OCI-LY1 (cell line): Measurements from ENCODE around the gene LIX1L.

Source experiments
- H2AFZ ChIP-seq: fragments of 200-600 bp; sonication (generic), shearing (Covaris generic); 2 replicates; pipeline ENCODE4 v1.6.0; 2014; ENCODE audit warnings: antibody characterized with exemption, mild to moderate bottlenecking, low read length
- H3F3A ChIP-seq: fragments of 200-600 bp; sonication (generic), shearing (Covaris generic); 2 replicates; pipeline ENCODE4 v1.6.0; 2014; ENCODE audit warnings: mild to moderate bottlenecking, antibody characterized with exemption, low read length, moderate library complexity; ENCODE audit not compliant: insufficient read depth
- H3K27ac ChIP-seq: fragments of 200-600 bp; sonication (generic); 2 replicates; pipeline ENCODE4 v1.5.1; 2014; ENCODE audit warnings: low read length, mixed run types, mild to moderate bottlenecking, low read depth; ENCODE audit not compliant: poor library complexity, severe bottlenecking
- H3K27me3 ChIP-seq: fragments of 200-600 bp; sonication (generic); 2 replicates; pipeline ENCODE4 v1.6.0; 2014; ENCODE audit warnings: antibody characterized with exemption, mild to moderate bottlenecking, low read length, moderate library complexity; ENCODE audit not compliant: insufficient read depth
- H3K36me3 ChIP-seq: fragments of 200-600 bp; sonication (generic); 2 replicates; pipeline ENCODE4 v1.6.1; 2014; ENCODE audit warnings: mild to moderate bottlenecking, antibody characterized with exemption, low read length, moderate library complexity, mixed read lengths; ENCODE audit not compliant: insufficient read depth
- H3K4me1 ChIP-seq: fragments of 200-600 bp; sonication (generic); 2 replicates; pipeline ENCODE4 v1.5.1; 2014; ENCODE audit warnings: mild to moderate bottlenecking, low read length, moderate library complexity; ENCODE audit not compliant: insufficient read depth, severe bottlenecking
- H3K4me2 ChIP-seq: fragments of 200-600 bp; sonication (generic), shearing (Covaris generic); 2 replicates; pipeline ENCODE4 v1.6.1; 2014; ENCODE audit warnings: low read length
- H3K4me3 ChIP-seq: fragments of 200-600 bp; sonication (generic); 2 replicates; pipeline ENCODE4 v1.5.1; 2014; ENCODE audit warnings: low read length, low read depth, mild to moderate bottlenecking, mixed read lengths; ENCODE audit not compliant: poor library complexity, severe bottlenecking
- H3K79me2 ChIP-seq: fragments of 200-600 bp; shearing (Covaris generic); 2 replicates; pipeline ENCODE4 v1.6.1; 2016; ENCODE audit warnings: mixed run types, low read length, mixed read lengths; ENCODE audit not compliant: insufficient read depth
- H3K9ac ChIP-seq: fragments of 200-600 bp; sonication (generic), shearing (Covaris generic); 2 replicates; pipeline ENCODE4 v1.6.1; 2014; ENCODE audit warnings: mild to moderate bottlenecking, low read length, mixed read lengths
- H3K9me2 ChIP-seq: fragments of 200-600 bp; sonication (generic), shearing (Covaris generic); 2 replicates; pipeline ENCODE4 v1.6.1; 2014; ENCODE audit warnings: low read depth, mild to moderate bottlenecking, low read length, mixed read lengths
- H3K9me3 ChIP-seq: fragments of 200-600 bp; shearing (Covaris generic); 2 replicates; pipeline ENCODE4 v1.6.1; 2014; ENCODE audit warnings: low read length, mixed read lengths
- H4K20me1 ChIP-seq: fragments of 200-600 bp; sonication (generic), shearing (Covaris generic); 2 replicates; pipeline ENCODE4 v1.6.0; 2016; ENCODE audit warnings: mild to moderate bottlenecking, low read length; ENCODE audit not compliant: insufficient read depth
- CTCF ChIP-seq: fragments of 200-600 bp; sonication (generic), shearing (Covaris generic); IDR thresholded peaks from 2 replicates; pipeline ENCODE4 v1.5.1; 2017; ENCODE audit warnings: mild to moderate bottlenecking, antibody characterized with exemption, low read length, moderate library complexity, mixed read lengths
- EZH2 ChIP-seq: fragments of 200-600 bp; sonication (generic), shearing (Covaris generic); IDR thresholded peaks from 2 replicates; pipeline ENCODE4 v1.8.0; 2017; ENCODE audit warnings: borderline replicate concordance, mixed run types, mild to moderate bottlenecking, antibody characterized with exemption, low read length, moderate library complexity, mixed read lengths

The LIX1L gene

GRCh38 chr1:145960468-145961108, 2.8 kb upstream of the LIX1L start:
- TF ChIP-seq CTCF (no peak), EZH2 (no peak)
- H3F3A ChIP-seq: 0 out of 2 replicates have a peak, but pooled peaks cover 6% of the 10 kb centered on the region
- no peaks in the 10 kb centered on the region for H3K79me2 ChIP-seq
- peaks cover 78% of the 10 kb centered on the region for H3K4me1 ChIP-seq
- peak overlapping the region; percentile 71 for H3K4me3 ChIP-seq
- H3K4me2 ChIP-seq: peak overlapping the region; percentile 75
- H3K36me3 ChIP-seq: no peaks in the 10 kb centered on the region
- no peaks in the 10 kb centered on the region for H4K20me1 ChIP-seq
- no peaks in the 10 kb centered on the region for H3K27me3 ChIP-seq
- H3K9ac ChIP-seq: peak overlapping the region; percentile 74
- H3K9me2 ChIP-seq: no peaks in the 10 kb centered on the region
- no peak overlapping the region for H2AFZ ChIP-seq
- no peaks in the 10 kb centered on the region for H3K9me3 ChIP-seq
- H3K27ac ChIP-seq: peak overlapping the region; percentile 67

- H3K4me2 ChIP-seq: peak overlapping the region; percentile 75
- H3K79me2 ChIP-seq: no peaks in the 10 kb centered on the region
- H3K9me2 ChIP-seq: no peaks in the 10 kb centered on the region
- TF ChIP-seq EZH2: no peak
- H4K20me1 ChIP-seq: no peaks in the 10 kb centered on the region
- no peak overlapping the region for H2AFZ ChIP-seq
- no peaks in the 10 kb centered on the region for H3K36me3 ChIP-seq
- peaks cover 78% of the 10 kb centered on the region for H3K4me1 ChIP-seq
- H3F3A ChIP-seq: 0 out of 2 replicates have a peak, but pooled peaks cover 6% of the 10 kb centered on the region
- no peaks in the 10 kb centered on the region for H3K27me3 ChIP-seq
- no peak overlapping the region for H3K9ac ChIP-seq
- H3K4me3 ChIP-seq: peak overlapping the region; percentile 71
- no peaks in the 10 kb centered on the region for H3K9me3 ChIP-seq
- peak overlapping the region; percentile 67 for H3K27ac ChIP-seq
These were observed 2.2 kb upstream of the LIX1L start for GRCh38 chr1:145959957-145960467.

- no peak overlapping the region for H3K9ac ChIP-seq
- no peak for TF ChIP-seq CTCF
- TF ChIP-seq EZH2: no peak
- H4K20me1 ChIP-seq: no peaks in the 10 kb centered on the region
- H3K4me2 ChIP-seq: peak overlapping the region; percentile 75; the same call in 1 of the 2 replicates
- H3K36me3 ChIP-seq: peaks cover 6% of the 10 kb centered on the region; the same call in 1 of the 2 replicates
- H3K27me3 ChIP-seq: no peaks in the 10 kb centered on the region
- H3K79me2 ChIP-seq: no peaks in the 10 kb centered on the region; the same call in 1 of the 2 replicates
- H3F3A ChIP-seq: 0 out of 2 replicates have a peak, but pooled peaks cover 6% of the 10 kb centered on the region
- H3K4me1 ChIP-seq: peaks cover 84% of the 10 kb centered on the region
- no peaks in the 10 kb centered on the region for H3K9me2 ChIP-seq
- no peaks in the 10 kb centered on the region for H3K9me3 ChIP-seq
- H3K4me3 ChIP-seq: no peak overlapping the region
- no peak overlapping the region for H2AFZ ChIP-seq
- peak overlapping the region; percentile 67 for H3K27ac ChIP-seq
These were observed 1.5 kb upstream of the LIX1L start for GRCh38 chr1:145959333-145959732.
